SK-N-SH (cell line): ENCODE results near the gene TINAGL1. TPM values are rescaled to one million over a fixed set of nuclear protein-coding genes. Genes with fewer than 3 reads are reported as not detected.

ENCODE experiments used
- CTCF ChIA-PET: fragments of 300-600, 350-600 bp; formaldehyde crosslinking; extraction: SDS; loops from one replicate; lab custom pipeline; 2021; lab: Yijun Ruan, JAX
- POLR2A ChIA-PET: fragments of 350-600 bp; sonication (Branson Sonifier 250); formaldehyde crosslinking; extraction: SDS; loops from one replicate; lab custom pipeline; 2020; ENCODE audit warnings: antibody characterized with exemption, inconsistent platforms; lab: Yijun Ruan, JAX
- DNase-seq: peaks from one replicate; pipeline ENCODE4 v3.0.0; 2012
- H2AFZ ChIP-seq: fragments of 200-600 bp; sonication (generic); 2 replicates; pipeline ENCODE4 v1.8.1; 2016; ENCODE audit warnings: antibody characterized with exemption, mild to moderate bottlenecking, low read depth
- H3F3A ChIP-seq: fragments of 200-600 bp; sonication (generic); replicated peaks from 2 replicates; pipeline ENCODE3; 2016; ENCODE audit warnings: antibody characterized with exemption, mild to moderate bottlenecking; ENCODE audit not compliant: insufficient read depth
- H3K27ac ChIP-seq, 2 experiments: fragments of 200-500 bp in 1 of 2; fragments of 200-600 bp in 1 of 2; sonication (Bioruptor generic) in 1 of 2; sonication (generic), shearing (Covaris generic) in 1 of 2; 2 replicates each; pipeline versions ENCODE4 v1.5.1 to v1.6.1; 2014 to 2016; ENCODE audit warnings: low read depth in 2 of 2, inconsistent platforms in 1 of 2, low read length in 1 of 2, mild to moderate bottlenecking in 1 of 2, mixed read lengths in 1 of 2
- H3K27me3 ChIP-seq: fragments of 200-600 bp; sonication (generic), shearing (Covaris generic); 2 replicates; pipeline ENCODE4 v1.6.1; 2016; ENCODE audit warnings: mixed run types; ENCODE audit not compliant: insufficient read depth
- H3K36me3 ChIP-seq, 2 experiments: fragments of 200-500 bp in 1 of 2; fragments of 200-600 bp in 1 of 2; sonication (Bioruptor generic) in 1 of 2; sonication (generic) in 1 of 2; replicated peaks in 1 of 2; 2 replicates each; pipeline versions ENCODE3 to v1.5.1; 2014 to 2016; ENCODE audit warnings: low read length in 1 of 2, mild to moderate bottlenecking in 1 of 2; ENCODE audit not compliant: insufficient read depth in 2 of 2, control insufficient read depth in 1 of 2
- H3K4me1 ChIP-seq, 2 experiments: fragments of 200-500 bp in 1 of 2; fragments of 200-600 bp in 1 of 2; sonication (Bioruptor generic) in 1 of 2; sonication (generic), shearing (Covaris generic) in 1 of 2; 2 replicates each; pipeline versions ENCODE4 v1.5.1 to v1.6.1; 2014 to 2016; ENCODE audit warnings: low read depth in 1 of 2, low read length in 1 of 2, mixed run types in 1 of 2; ENCODE audit not compliant: insufficient read depth in 2 of 2, control insufficient read depth in 1 of 2
- H3K4me2 ChIP-seq: fragments of 200-600 bp; sonication (generic), shearing (Covaris generic); 2 replicates; pipeline ENCODE4 v1.6.1; 2017; ENCODE audit warnings: mixed run types
- H3K4me3 ChIP-seq, 2 experiments: fragments of 200-500 bp in 1 of 2; fragments of 200-600 bp in 1 of 2; sonication (Bioruptor generic) in 1 of 2; sonication (generic), shearing (Covaris generic) in 1 of 2; 2 replicates each; pipeline versions ENCODE4 v1.5.1 to v1.8.1; 2014 to 2016; ENCODE audit warnings: low read depth in 2 of 2, inconsistent platforms in 1 of 2, low read length in 1 of 2, mild to moderate bottlenecking in 1 of 2, mixed read lengths in 1 of 2, moderate library complexity in 1 of 2
- H3K79me2 ChIP-seq: fragments of 200-600 bp; sonication (generic); 2 replicates; pipeline ENCODE4 v1.8.1; 2017; ENCODE audit warnings: mild to moderate bottlenecking; ENCODE audit not compliant: insufficient read depth
- H3K9ac ChIP-seq: fragments of 200-600 bp; sonication (generic); 2 replicates; pipeline ENCODE4 v1.6.1; 2017; ENCODE audit warnings: mixed run types
- H3K9me2 ChIP-seq: fragments of 200-600 bp; sonication (generic); 2 replicates; pipeline ENCODE4 v1.6.1; 2017; ENCODE audit warnings: mixed run types
- H3K9me3 ChIP-seq: fragments of 200-600 bp; sonication (generic); 2 replicates; pipeline ENCODE4 v1.6.1; 2017; ENCODE audit warnings: mixed run types, mild to moderate bottlenecking, moderate library complexity
- H4K20me1 ChIP-seq: fragments of 200-600 bp; sonication (generic); 2 replicates; pipeline ENCODE4 v1.6.1; 2017; ENCODE audit warnings: mild to moderate bottlenecking, mixed run types; ENCODE audit not compliant: insufficient read depth
- ELF1 ChIP-seq: IDR thresholded peaks from 2 replicates; pipeline ENCODE4 v1.4.0; 2012
- EP300 ChIP-seq, 2 experiments: IDR thresholded peaks; 2 replicates each; pipeline versions ENCODE4 v1.4.0 to v1.6.1; 2012; ENCODE audit warnings: borderline replicate concordance in 1 of 2, low read depth in 1 of 2, low read length in 1 of 2
- EZH2phosphoT487 ChIP-seq: fragments of 200-600 bp; sonication (generic); IDR thresholded peaks from 2 replicates; pipeline ENCODE4 v1.6.1; 2017; ENCODE audit warnings: low read depth, mixed run types, mild to moderate bottlenecking, antibody characterized with exemption, moderate library complexity, borderline replicate concordance
- FOSL2 ChIP-seq: IDR thresholded peaks from 2 replicates; pipeline ENCODE4 v1.4.0; 2012; ENCODE audit warnings: low read depth, mild to moderate bottlenecking, moderate library complexity, borderline replicate concordance
- FOXJ3 ChIP-seq: sonication (generic); formaldehyde crosslinking; IDR thresholded peaks from 2 replicates; pipeline ENCODE4 v1.5.1; 2020; ENCODE audit warnings: mild to moderate bottlenecking, missing genetic modification reagents
- GATA2 ChIP-seq: sonication (generic); formaldehyde crosslinking; IDR thresholded peaks from 2 replicates; pipeline ENCODE4 v1.5.0; 2020; ENCODE audit warnings: mild to moderate bottlenecking, missing genetic modification reagents
- JUND ChIP-seq: IDR thresholded peaks from 2 replicates; pipeline ENCODE4 v1.4.0; 2012
- MEF2A ChIP-seq: IDR thresholded peaks from 2 replicates; pipeline ENCODE4 v1.4.0; 2012; ENCODE audit warnings: low read depth, borderline replicate concordance
- MXI1 ChIP-seq: IDR thresholded peaks from 2 replicates; pipeline ENCODE4 v1.6.1; 2012; ENCODE audit warnings: mild to moderate bottlenecking, low read depth, low read length, improper control_type of control experiment
- NFIC ChIP-seq: IDR thresholded peaks from 2 replicates; pipeline ENCODE4 v1.4.0; 2012; ENCODE audit warnings: borderline replicate concordance
- NRF1 ChIP-seq: IDR thresholded peaks from 2 replicates; pipeline ENCODE4 v1.6.1; 2012; ENCODE audit warnings: low read depth, mild to moderate bottlenecking, low read length
- RFX5 ChIP-seq: IDR thresholded peaks from 2 replicates; pipeline ENCODE4 v1.6.1; 2012; ENCODE audit warnings: mild to moderate bottlenecking, improper control_type of control experiment, low read length
- SIN3A ChIP-seq: IDR thresholded peaks from 2 replicates; pipeline ENCODE4 v1.6.1; 2012; ENCODE audit warnings: low read depth, mild to moderate bottlenecking, low read length, moderate library complexity, borderline replicate concordance
- SMC3 ChIP-seq: IDR thresholded peaks from 2 replicates; pipeline ENCODE4 v1.6.1; 2012; ENCODE audit warnings: low read depth, low read length, improper control_type of control experiment
- TCF12 ChIP-seq: IDR thresholded peaks from 2 replicates; pipeline ENCODE4 v1.4.0; 2012
- TEAD4 ChIP-seq: IDR thresholded peaks from 2 replicates; pipeline ENCODE4 v1.4.0; 2012; ENCODE audit warnings: mild to moderate bottlenecking, borderline replicate concordance; ENCODE audit not compliant: insufficient read depth
- WGBS: methylation state at CpG from one replicate; pipeline ENCODE4 v1.1.6; 2017; ENCODE audit warnings: low lambda C conversion rate; 5-methylcytosine and 5-hydroxymethylcytosine counted together
- polyA plus RNA-seq, 3 experiments: library from polyadenylated mRNA; depleted of rRNA; stranded (reverse); fragments of >200 nt; gene quantifications; 2 replicates each; pipeline ENCODE4 v1.2.3, GENCODE V29; 2012
- TF ChIP-seq, protein P1 (sequence below): IDR thresholded peaks from 2 replicates; pipeline ENCODE4 v1.6.1; 2012; ENCODE audit warnings: mild to moderate bottlenecking, low read depth, low read length, moderate library complexity
- TF ChIP-seq, protein P2 (sequence below): fragments of 200-600 bp; sonication (generic); IDR thresholded peaks from 2 replicates; pipeline ENCODE4 v1.6.1; 2017; ENCODE audit warnings: antibody characterized with exemption, mild to moderate bottlenecking, moderate library complexity
- TF ChIP-seq, protein P3 (sequence below): IDR thresholded peaks from 2 replicates; pipeline ENCODE4 v1.4.0; 2012; ENCODE audit warnings: low read depth, borderline replicate concordance
- TF ChIP-seq, protein P4 (sequence below): fragments of 150-350 bp; IDR thresholded peaks from 2 replicates; pipeline ENCODE4 v1.6.1; 2016; ENCODE audit warnings: mild to moderate bottlenecking, low read depth, low read length

The TINAGL1 gene
- polyA plus RNA-seq, 1 of the 3 experiments (the other 2 are of a cell fraction): not detected

DNA sequence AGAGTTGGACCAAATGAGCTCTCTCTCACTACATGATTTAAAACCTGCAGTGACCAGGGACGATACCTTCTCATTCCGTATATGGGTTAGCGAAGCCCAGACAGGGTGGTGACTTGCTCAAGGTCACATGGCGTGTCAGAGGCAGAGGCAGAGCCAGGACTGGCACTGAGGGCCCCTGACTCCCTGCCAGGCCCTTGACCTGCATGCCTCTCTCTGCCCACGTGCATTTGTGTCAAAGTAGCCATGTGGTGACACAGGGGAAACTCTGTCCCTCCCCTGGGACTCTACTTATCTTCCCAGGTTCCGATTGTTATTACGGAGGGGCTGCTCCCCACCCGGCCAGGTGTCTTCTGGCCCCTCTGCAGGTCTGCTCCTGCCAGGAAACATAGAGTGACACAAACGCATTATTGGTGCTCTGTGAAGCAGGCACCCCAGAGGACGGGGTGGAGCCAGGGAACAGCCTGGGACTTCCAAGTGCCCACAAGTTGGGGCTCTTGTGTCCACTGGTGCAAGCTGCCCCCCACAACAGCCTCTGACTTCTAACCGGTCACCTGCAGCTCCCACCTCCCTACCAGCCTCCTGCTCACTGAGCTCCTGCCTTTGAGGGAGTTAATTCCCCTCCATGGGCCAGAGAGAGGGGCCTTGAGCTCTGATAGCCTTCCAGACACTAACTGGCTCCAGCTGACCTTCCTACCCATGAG, 7.3 kb upstream of the TINAGL1 start:
- DNase-seq: no peak
- peaks cover under 1% of the 10 kb centered on the region for H3F3A ChIP-seq
- H3K79me2 ChIP-seq: no peaks in the 10 kb centered on the region
- H3K9me3 ChIP-seq: no peaks in the 10 kb centered on the region
- H3K9ac ChIP-seq: no peak overlapping the region
- no peak overlapping the region for H3K27ac ChIP-seq
- no peaks in the 10 kb centered on the region for H3K9me2 ChIP-seq
- H2AFZ ChIP-seq: no peak overlapping the region
- H3K36me3 ChIP-seq: no peaks in the 10 kb centered on the region
- ChIA-PET POLR2A (no interaction called here), CTCF (interaction anchor here (0.6 to 5.1 kb wide), 5 partner anchors 20 to 395 kb away, joined by 3 to 24 read pairs (median 6); partner anchors contain the start of gene HCRTR1)
- no peaks in the 10 kb centered on the region for H3K27me3 ChIP-seq
- peaks cover 3 to 13% of the 10 kb centered on the region in 2 experiments; a peak in 3 of 4 replicates for H3K4me1 ChIP-seq
- H3K4me2 ChIP-seq: no peak overlapping the region
- no peak overlapping the region for H3K4me3 ChIP-seq
- no peak for TF ChIP-seq TEAD4
- no peak for TF ChIP-seq FOXJ3 (CRISPR knock-in tag)
- TF ChIP-seq NFIC: no peak
- TF ChIP-seq, protein P1, sequence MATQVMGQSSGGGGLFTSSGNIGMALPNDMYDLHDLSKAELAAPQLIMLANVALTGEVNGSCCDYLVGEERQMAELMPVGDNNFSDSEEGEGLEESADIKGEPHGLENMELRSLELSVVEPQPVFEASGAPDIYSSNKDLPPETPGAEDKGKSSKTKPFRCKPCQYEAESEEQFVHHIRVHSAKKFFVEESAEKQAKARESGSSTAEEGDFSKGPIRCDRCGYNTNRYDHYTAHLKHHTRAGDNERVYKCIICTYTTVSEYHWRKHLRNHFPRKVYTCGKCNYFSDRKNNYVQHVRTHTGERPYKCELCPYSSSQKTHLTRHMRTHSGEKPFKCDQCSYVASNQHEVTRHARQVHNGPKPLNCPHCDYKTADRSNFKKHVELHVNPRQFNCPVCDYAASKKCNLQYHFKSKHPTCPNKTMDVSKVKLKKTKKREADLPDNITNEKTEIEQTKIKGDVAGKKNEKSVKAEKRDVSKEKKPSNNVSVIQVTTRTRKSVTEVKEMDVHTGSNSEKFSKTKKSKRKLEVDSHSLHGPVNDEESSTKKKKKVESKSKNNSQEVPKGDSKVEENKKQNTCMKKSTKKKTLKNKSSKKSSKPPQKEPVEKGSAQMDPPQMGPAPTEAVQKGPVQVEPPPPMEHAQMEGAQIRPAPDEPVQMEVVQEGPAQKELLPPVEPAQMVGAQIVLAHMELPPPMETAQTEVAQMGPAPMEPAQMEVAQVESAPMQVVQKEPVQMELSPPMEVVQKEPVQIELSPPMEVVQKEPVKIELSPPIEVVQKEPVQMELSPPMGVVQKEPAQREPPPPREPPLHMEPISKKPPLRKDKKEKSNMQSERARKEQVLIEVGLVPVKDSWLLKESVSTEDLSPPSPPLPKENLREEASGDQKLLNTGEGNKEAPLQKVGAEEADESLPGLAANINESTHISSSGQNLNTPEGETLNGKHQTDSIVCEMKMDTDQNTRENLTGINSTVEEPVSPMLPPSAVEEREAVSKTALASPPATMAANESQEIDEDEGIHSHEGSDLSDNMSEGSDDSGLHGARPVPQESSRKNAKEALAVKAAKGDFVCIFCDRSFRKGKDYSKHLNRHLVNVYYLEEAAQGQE: no peak
- no peak for TF ChIP-seq ELF1
- TF ChIP-seq MEF2A: no peak
- TF ChIP-seq, protein P2, sequence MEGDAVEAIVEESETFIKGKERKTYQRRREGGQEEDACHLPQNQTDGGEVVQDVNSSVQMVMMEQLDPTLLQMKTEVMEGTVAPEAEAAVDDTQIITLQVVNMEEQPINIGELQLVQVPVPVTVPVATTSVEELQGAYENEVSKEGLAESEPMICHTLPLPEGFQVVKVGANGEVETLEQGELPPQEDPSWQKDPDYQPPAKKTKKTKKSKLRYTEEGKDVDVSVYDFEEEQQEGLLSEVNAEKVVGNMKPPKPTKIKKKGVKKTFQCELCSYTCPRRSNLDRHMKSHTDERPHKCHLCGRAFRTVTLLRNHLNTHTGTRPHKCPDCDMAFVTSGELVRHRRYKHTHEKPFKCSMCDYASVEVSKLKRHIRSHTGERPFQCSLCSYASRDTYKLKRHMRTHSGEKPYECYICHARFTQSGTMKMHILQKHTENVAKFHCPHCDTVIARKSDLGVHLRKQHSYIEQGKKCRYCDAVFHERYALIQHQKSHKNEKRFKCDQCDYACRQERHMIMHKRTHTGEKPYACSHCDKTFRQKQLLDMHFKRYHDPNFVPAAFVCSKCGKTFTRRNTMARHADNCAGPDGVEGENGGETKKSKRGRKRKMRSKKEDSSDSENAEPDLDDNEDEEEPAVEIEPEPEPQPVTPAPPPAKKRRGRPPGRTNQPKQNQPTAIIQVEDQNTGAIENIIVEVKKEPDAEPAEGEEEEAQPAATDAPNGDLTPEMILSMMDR: no peak
- TF ChIP-seq, protein P3, sequence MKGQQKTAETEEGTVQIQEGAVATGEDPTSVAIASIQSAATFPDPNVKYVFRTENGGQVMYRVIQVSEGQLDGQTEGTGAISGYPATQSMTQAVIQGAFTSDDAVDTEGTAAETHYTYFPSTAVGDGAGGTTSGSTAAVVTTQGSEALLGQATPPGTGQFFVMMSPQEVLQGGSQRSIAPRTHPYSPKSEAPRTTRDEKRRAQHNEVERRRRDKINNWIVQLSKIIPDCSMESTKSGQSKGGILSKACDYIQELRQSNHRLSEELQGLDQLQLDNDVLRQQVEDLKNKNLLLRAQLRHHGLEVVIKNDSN: no peak
- TF ChIP-seq EP300 (IDR thresholded peaks at IDR 0.05; ENCODE audit: borderline replicate concordance in 1 of 2, low read depth in 1 of 2, low read length in 1 of 2): no peak
- no peak for TF ChIP-seq TCF12
- no peak for TF ChIP-seq EZH2phosphoT487
- TF ChIP-seq GATA2 (CRISPR knock-in tag): no peak
- TF ChIP-seq NRF1: no peak
- TF ChIP-seq RFX5: no peak
- no peak for TF ChIP-seq SMC3
- no peak for TF ChIP-seq FOSL2
- TF ChIP-seq, protein P4, sequence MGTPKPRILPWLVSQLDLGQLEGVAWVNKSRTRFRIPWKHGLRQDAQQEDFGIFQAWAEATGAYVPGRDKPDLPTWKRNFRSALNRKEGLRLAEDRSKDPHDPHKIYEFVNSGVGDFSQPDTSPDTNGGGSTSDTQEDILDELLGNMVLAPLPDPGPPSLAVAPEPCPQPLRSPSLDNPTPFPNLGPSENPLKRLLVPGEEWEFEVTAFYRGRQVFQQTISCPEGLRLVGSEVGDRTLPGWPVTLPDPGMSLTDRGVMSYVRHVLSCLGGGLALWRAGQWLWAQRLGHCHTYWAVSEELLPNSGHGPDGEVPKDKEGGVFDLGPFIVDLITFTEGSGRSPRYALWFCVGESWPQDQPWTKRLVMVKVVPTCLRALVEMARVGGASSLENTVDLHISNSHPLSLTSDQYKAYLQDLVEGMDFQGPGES: no peak
- no peak for TF ChIP-seq MXI1
- TF ChIP-seq SIN3A: no peak
- no peak for TF ChIP-seq JUND
- WGBS: 73% methylated on average over 4 of the region's 11 CpGs
- no peaks in the 10 kb centered on the region for H4K20me1 ChIP-seq
